Left ventricle myocardium inferior (tissue), 1 donor: ENCODE measurements around the gene REEP6. TPM values are rescaled to one million over a fixed set of nuclear protein-coding genes. Genes with fewer than 3 reads are reported as not detected.
"Not testable (repeated sequence)": the region's sequence is repeated elsewhere in the genome, so short reads cannot be mapped to it uniquely, and the experiment has no call there.

Experiments
- DNase-seq: peaks from one replicate; pipeline ENCODE4 v3.0.0-alpha.2; 2020
- H3K27ac ChIP-seq: fragments of 200-600 bp; replicated peaks from 2 replicates; pipeline ENCODE4 v1.8.0; 2021
- H3K27me3 ChIP-seq: fragments of 200-600 bp; 2 replicates; pipeline ENCODE4 v1.8.0; 2021; ENCODE audit warnings: low read depth
- H3K36me3 ChIP-seq: fragments of 200-600 bp; 2 replicates; pipeline ENCODE4 v1.8.0; 2021
- H3K4me1 ChIP-seq: fragments of 200-600 bp; 2 replicates; pipeline ENCODE4 v1.8.0; 2021
- H3K4me3 ChIP-seq: fragments of 200-600 bp; 2 replicates; pipeline ENCODE4 v1.8.0; 2021; ENCODE audit warnings: mild to moderate bottlenecking, moderate library complexity
- H3K9me3 ChIP-seq: fragments of 200-600 bp; replicated peaks from 2 replicates; pipeline ENCODE4 v1.8.0; 2021
- CTCF ChIP-seq: fragments of 200-600 bp; IDR thresholded peaks from 2 replicates; pipeline ENCODE4 v1.8.0; 2021; ENCODE audit warnings: antibody characterized with exemption, mild to moderate bottlenecking, borderline replicate concordance
- intact Hi-C: fragments of 100-400 bp; cut with micrococcal nuclease; formaldehyde crosslinking; loops from one replicate; pipeline ENCODE4 v1.11.0; 2022
- total RNA-seq: library from RNA; stranded (reverse); fragmentation: NEBNext Ultra II Directional; extraction: Animal tissue kit (Norgen Biotek cat#: 25700); gene quantifications from one replicate; pipeline ENCODE4 v1.2.1, GENCODE V29; 2021
- donor health status: DM: no; HTN: yes; CAD: no; lungs with severe emphysema.

Gene REEP6
- total RNA-seq, 1 donor from 2014 or later: 1.9 TPM

GRCh38 chr19:1496714-1497577, 6.0 kb downstream of the REEP6 start:
- Histone ChIP-seq H3K9me3 (no peaks in the 10 kb centered on the region), H3K27ac (no peak overlapping the region)
- no peak for DNase-seq

GRCh38 chr19:1497578-1498235, 6.7 kb downstream of the REEP6 start:
- no peak for DNase-seq
- Histone ChIP-seq H3K4me3 (no peak overlapping the region), H3K27ac (no peak overlapping the region), H3K4me1 (no peaks in the 10 kb centered on the region), H3K27me3 (peaks cover 45% of the 10 kb centered on the region), H3K36me3 (no peaks in the 10 kb centered on the region), H3K9me3 (no peaks in the 10 kb centered on the region)
- no peak for TF ChIP-seq CTCF
- intact Hi-C loops: no loop called here

More at GRCh38 chr19:1496714-1497577, 6.0 kb downstream of the REEP6 start:
- Histone ChIP-seq H3K27me3 (peaks cover 43% of the 10 kb centered on the region), H3K36me3 (no peaks in the 10 kb centered on the region), H3K4me1 (no peaks in the 10 kb centered on the region), H3K4me3 (no peak overlapping the region)
- TF ChIP-seq CTCF: no peak
- intact Hi-C loops: no loop called here

DNA sequence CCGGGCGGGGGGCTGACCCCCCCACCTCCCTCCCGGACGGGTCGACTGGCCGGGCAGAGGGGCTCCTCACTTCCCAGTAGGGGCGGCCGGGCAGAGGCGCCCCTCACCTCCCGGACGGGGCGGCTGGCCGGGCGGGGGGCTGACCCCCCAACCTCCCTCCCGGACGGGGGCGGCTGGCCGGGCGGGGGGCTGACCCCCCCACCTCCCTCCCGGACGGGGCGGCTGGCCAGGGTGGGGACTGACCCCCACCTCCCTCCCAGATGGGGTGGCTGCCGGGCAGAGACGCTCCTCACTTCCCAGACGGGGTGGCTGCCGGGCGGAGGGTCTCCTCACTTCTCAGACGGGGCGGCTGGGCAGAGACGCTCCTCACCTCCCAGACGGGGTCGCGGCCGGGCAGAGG, 8.2 kb downstream of the REEP6 start:
- H3K36me3 ChIP-seq, intact Hi-C loops, H3K9me3 ChIP-seq, H3K27ac ChIP-seq, H3K4me3 ChIP-seq, DNase-seq: not testable (repeated sequence)
- peaks cover 57% of the 10 kb centered on the region for H3K27me3 ChIP-seq
- peaks cover 11% of the 10 kb centered on the region for H3K4me1 ChIP-seq

DNA sequence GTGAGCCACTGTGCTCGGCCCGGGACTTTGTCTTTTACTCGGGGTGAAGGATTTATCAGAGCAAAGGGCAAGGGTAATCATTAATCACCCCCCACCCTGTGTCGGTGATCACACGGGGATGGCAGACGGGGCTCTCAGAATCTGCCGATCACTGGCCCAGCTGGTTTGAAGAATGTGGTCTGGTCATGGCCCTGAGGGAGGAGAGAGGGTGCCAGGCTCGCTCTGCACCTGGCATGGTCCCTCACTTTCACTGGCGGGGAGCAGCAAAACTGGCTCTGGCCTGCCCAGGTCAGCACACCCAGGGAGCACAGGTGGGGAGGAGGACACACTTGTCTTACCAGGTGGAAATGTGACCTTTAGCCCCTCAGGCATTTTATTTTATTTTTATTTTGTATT, 10.2 kb downstream of the REEP6 start:
- peaks cover 5% of the 10 kb centered on the region for H3K36me3 ChIP-seq
- DNase-seq: no peak
- H3K4me3 ChIP-seq: no peak overlapping the region
- intact Hi-C loops: no loop called here
- H3K9me3 ChIP-seq: no peaks in the 10 kb centered on the region
- H3K27me3 ChIP-seq: peaks cover 53% of the 10 kb centered on the region
- H3K27ac ChIP-seq: no peak overlapping the region
- H3K4me1 ChIP-seq: peaks cover 11% of the 10 kb centered on the region
- TF ChIP-seq CTCF: no peak

GRCh38 chr19:1502433-1503088, 11.6 kb downstream of the REEP6 start:
- Histone ChIP-seq H3K4me3 (no peak overlapping the region), H3K9me3 (no peaks in the 10 kb centered on the region), H3K27ac (no peak overlapping the region), H3K36me3 (peaks cover 5% of the 10 kb centered on the region), H3K4me1 (peaks cover 17% of the 10 kb centered on the region), H3K27me3 (peaks cover 39% of the 10 kb centered on the region)
- intact Hi-C loops: no loop called here
- DNase-seq: no peak
- no peak for TF ChIP-seq CTCF
